ENCODE results near the gene PRR36.
"Not testable (repeated sequence)": the region's sequence is repeated elsewhere in the genome, so short reads cannot be mapped to it uniquely, and the experiment has no call there.

Gene PRR36

DNA sequence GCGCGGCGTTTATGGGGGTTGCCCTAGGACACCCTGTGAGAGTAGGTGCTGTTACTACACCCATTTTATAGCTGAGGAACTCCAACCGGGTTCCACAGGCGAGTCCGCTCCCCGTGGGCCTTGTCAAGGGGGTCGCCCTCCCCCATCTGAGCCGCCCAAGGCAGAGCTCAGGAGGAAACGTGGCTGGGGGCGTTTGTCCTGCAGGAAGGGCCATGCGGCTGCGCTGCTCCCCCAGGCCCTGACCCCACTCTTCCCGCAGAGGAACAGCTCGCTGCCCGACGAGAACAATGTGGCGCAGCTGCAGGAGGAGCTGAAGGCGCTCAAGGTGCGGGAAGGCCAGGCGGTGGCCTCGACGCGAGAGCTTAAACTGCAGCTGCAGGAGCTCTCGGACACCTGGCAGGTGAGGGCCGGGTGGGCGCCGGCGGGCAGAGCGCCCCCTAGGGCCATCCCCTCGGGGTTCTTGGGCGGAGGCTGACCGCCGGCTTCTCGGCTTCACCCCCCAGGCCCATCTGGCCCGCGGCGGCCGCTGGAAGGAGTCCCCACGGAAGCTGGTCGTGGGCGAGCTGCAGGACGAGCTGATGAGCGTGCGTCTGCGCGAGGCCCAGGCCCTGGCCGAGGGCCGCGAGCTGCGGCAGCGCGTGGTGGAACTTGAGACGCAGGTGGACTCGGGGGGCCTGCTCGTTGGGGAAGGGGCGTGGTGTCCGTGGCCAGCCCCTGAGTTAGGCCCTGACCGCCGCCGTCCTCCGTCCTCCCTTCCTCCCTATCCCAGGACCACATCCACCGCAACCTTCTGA, 12.4 kb downstream of the PRR36 start:
- DNase-seq, result no peak

DNA sequence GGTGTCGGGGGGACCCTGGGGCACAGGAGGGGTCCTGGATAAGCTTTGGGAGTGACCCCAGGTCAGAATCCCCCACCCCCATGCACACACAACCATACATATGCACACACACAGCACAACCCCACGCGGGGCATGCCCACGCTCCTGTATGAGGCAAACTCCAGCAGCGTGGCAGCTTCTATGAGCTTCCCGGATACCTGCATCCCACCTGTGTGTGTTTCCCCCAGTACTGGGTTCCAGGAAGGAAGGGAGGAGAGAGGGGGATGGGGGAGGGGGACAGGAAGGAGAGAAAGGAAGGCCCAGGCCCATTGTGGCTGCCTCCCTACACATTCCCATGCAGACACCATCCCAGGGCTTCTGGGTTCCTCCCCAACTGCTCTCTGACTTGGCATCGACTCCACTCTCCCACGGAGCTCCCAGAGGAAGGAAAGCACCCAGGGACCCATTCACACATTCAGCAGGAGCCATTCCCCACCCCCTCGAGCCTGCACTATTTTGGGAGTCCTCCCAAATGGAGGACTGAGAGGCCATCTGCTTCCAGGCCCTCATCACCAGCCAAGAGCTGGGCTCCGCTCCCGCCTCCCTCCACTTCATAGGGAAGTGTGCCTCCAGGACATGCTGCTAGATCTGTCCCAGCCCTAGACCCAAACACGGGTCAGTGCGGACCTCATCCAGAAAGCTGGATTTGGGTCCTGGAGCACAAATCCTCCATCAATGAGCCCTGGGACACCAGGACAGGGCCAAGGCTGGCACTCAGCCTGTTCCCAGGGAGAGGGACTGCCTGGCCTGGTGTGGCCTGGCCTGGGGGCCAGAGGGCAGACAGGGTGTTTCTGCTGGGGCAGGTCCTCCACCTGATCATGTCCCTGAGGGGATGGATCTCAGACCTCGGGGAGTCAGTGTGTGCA, 13.2 kb downstream of the PRR36 start:
- DNase-seq, result peak in 13 of 56 donors; percentile 6 to 57 (median 17)

DNA sequence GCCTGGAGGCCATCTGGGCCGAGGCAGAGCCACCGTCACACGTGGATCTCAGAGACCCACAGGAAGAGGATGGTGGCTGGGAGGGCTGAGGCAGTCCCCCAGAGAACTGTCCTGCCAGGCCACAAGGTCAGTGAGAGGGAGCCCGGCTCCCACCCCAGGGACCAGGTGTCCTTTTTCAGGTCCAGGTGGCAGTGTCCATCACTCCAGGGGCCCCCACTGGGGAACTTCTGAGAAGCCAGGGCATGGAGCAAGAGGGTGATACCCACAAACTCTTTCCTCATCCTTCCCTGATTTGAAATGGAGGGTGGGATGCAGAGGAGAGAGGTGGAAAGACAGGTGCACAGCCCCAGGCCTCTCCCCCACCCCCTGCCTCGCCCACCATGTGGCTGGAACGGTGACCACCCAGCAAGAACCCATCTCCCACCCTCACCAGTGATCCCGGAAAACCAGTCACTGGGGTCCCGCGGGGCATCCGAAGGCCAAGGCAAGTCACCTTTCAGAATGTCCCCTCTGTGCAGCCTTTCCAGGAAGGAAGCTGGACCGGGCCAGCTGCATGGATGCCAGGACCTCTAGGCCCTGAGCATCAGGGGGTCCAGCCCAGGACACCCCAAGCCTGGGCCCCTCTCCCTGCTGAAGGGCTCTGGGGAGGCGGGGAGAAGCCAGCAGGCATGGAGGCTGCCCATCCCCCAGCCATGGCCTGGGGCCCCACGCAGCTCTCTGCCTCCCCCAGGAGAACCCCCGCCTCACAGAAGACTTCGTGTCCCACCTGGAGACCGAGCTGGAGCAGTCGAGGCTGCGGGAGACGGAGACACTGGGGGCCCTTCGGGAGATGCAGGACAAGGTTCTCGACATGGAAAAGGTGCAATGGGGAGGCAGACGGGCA, 14.1 kb downstream of the PRR36 start:
- no peak for DNase-seq

DNA sequence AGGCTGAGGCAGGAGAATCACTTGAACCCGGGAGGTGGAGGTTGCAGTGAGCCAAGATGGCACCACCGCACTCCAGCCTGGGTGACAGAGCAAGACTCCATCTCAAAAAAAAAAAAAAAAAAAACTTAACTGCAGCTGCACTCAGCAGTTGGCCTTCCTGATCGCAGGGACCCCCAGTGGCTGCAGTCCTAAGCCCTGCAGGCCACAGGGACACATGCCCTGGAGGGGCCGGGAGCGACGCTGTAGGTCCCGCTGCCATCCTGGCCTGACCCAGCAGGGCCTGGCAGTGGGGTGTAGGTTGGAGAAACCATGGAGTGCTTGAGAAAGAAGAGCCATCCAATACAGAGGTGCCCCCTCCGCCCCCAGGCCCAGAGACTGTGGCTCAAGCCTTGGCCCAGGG, 15.1 kb downstream of the PRR36 start:
- not testable (repeated sequence) for DNase-seq

- DNase-seq, result peak in 4 of 56 donors; percentile 2 to 16 (median 14)
These were observed 15.9 kb downstream of the PRR36 start for GRCh38 chr19:7858109-7858770.

DNA sequence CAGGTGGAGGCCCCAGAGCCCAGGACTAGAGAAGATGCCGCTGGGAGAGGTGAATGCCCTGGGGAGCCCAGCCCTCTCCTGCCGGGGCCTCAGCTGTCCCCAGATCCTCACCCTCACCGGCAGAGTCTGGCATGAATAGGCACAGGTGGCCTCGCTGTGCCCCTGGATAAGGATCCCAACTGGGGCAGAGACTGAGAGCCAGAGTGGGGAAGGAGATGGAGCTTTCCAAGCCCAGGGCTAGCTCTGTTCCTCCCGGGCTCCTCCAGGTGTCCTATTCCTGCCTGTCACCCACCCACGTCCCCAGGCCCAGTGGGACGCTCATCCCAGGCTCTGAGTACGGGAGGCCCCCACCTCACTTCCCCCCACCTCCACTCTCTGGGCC, 16.5 kb downstream of the PRR36 start:
- no peak for DNase-seq

DNA sequence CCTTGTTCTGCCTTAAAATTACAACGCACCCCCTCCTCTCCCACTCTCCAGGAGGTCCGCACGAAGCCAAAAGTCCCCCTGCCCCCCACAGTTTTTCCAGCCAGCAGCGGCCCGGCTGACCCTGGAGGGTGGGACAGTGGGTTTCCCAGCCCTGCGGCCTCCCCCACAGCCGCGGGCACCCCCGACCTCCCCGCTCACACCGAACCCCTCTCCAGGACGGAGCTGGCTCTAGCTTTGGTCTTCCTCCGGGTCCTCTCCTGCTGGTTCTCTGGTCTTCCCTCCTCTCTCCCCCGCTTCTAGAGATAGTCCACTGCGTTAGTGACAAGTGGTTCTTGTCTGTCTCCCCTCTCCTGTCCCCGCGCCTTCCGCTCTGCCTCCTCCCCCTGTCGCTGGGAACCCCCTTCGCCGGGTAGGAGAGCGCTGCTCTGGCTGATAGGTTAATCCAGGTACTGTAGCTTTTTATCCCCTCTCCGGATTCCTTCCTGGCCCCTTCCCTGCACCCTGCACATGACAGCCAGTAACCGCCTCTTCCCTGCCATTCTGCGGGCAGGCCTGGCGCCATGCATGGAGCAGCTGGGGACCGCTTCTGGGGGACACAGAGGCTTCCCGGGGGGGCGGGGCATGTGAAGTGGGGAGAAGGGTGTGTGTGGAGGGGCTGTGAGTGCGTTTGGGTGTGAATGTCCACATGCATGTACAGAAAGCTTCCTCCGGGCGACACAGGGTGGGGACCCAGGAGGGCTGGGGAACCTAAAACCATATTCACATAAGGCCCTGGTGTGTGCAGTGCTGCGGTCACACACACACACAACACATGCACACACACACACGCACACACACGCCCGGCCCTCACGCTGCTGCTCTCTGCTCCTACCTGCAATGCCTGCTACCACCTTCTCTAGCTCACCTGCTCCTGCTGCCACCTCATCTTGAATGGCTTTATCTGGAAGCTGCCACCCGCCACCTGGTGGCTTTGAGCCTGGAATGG, 17.2 kb downstream of the PRR36 start:
- no peak for DNase-seq

- no peak for DNase-seq
These were observed 18.0 kb downstream of the PRR36 start for GRCh38 chr19:7856109-7856591.

GRCh38 chr19:7855426-7856108, 18.6 kb downstream of the PRR36 start:
- no peak for DNase-seq

DNA sequence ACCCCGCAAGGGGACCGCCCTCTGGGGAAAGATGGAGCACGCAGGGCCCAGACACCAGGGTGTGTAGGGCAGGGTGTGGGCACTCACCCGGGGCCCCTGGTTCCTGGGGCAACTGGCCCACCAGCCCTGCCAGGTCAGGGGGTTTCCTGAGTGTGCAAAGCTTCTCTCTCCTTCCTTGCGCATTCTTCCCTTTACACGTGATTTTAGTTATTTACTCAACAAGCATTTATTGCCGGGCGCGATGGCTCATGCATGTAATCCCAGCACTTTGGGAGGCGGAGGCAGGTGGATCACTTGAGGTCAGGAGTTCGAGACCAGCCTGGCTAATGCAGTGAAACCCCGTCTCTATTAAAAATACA, 20.4 kb downstream of the PRR36 start:
- DNase-seq, result no peak

DNA sequence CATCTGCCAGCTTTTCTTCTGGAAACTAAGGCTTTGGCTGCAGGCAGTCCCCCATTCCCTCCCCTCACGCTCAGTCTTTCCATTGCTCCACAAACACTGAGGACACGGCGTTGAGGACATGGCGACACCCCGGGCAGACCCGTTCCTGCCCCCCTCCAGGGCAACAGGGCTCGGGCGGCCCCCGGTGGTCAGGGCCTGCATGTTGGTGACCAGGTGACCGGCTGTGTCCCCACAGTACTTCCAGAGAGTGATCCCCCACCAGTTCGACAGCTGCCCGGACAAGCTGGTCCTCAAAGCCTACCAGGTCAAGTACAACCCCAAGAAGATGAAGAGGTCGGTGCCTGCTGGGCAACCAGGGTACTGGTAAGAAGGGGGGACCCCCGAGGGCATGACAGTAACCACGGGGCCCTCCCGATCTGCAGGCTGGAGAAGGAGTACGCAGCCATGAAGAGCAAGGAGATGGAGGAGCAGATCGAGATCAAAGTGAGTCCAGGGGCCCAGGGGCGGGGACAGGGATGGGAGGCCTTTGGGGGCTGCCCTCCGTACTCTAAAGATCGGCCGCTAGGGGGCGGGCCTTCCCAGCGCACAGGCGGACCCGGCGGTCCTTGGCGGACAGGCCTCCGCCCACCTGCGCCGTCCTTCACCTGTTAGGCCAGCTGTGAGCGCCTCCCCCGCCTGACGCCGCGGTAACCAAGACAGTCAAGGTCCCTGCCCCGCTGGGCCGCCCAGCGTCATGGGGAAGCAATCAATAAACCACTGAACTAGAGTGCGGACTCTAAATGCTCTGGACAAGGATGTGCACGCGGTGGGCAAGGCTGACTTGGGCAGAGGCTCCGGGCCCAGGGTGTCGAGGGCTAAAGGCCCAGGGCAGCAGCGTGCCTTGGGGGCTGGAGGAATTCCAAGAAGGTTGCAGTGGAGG, 21.1 kb downstream of the PRR36 start:
- DNase-seq, result peak in 47 of 56 donors; percentile 17 to 78 (median 48)

- peak in 54 of 56 donors; percentile 32 to 98 (median 88) for DNase-seq
These were observed 22.3 kb downstream of the PRR36 start for GRCh38 chr19:7851623-7852500.

- DNase-seq, result no peak
These were observed 23.1 kb downstream of the PRR36 start for GRCh38 chr19:7850945-7851622.

GRCh38 chr19:7850000-7850813, 24.0 kb downstream of the PRR36 start:
- DNase-seq, result peak in 15 of 56 donors; percentile 11 to 49 (median 26)

- DNase-seq, result no peak
These were observed 24.6 kb downstream of the PRR36 start for GRCh38 chr19:7849631-7849999.
